Measurements from ENCODE around the gene TIMM44. TPM values are rescaled to one million over a fixed set of nuclear protein-coding genes. Genes with fewer than 3 reads are reported as not detected.

Gene TIMM44
- total RNA-seq, 1 donor from 2014 or later = 96.1 TPM

DNA sequence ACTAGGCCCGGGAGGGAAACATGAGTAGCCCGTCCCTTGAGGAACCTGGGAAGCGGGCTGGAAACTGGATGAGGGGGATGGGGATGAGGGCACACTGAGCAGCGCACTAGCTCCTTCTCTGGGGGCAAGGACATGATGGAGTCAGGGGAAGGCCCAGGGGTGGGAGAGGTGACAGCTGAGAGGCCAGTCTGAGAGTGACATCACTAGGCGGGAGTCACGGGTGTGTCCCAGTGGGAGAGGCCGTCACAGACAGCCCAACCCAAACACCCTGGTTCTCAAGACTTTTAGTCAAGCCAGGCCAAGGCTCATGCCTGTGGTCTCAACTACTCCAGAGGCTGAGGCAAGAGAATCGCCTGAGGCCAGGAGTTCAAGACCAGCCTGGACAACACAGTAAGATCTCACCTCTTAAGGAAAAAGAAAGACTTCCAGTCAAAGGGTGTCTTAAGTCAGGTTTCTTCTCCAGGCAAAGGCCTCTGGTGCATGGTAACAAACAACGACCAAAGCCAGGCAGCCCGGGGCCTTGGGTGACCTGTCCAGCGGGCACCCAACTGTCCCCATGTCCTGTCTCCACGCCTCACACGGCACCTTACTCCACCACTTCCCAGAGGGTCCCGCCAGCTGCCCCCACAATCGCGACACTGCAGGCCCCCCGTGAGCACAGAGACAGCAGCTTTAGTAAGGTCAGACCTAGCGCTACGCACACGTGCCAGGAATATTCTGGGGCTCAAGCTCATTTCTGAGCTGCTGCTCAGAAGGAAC, 25.5 kb upstream of the TIMM44 start:
- H3K36me3 ChIP-seq (ENCODE audit: control insufficient read depth, insufficient read depth, low read length) = peaks cover 26% of the 10 kb centered on the region
- FAIRE-seq = no peak
- TF ChIP-seq, protein P1, sequence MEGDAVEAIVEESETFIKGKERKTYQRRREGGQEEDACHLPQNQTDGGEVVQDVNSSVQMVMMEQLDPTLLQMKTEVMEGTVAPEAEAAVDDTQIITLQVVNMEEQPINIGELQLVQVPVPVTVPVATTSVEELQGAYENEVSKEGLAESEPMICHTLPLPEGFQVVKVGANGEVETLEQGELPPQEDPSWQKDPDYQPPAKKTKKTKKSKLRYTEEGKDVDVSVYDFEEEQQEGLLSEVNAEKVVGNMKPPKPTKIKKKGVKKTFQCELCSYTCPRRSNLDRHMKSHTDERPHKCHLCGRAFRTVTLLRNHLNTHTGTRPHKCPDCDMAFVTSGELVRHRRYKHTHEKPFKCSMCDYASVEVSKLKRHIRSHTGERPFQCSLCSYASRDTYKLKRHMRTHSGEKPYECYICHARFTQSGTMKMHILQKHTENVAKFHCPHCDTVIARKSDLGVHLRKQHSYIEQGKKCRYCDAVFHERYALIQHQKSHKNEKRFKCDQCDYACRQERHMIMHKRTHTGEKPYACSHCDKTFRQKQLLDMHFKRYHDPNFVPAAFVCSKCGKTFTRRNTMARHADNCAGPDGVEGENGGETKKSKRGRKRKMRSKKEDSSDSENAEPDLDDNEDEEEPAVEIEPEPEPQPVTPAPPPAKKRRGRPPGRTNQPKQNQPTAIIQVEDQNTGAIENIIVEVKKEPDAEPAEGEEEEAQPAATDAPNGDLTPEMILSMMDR (IDR thresholded peaks at IDR 0.05; ENCODE audit: insufficient read depth, low read length, severe bottlenecking) = no peak
- H3K27me3 ChIP-seq (ENCODE audit: control insufficient read depth, insufficient read depth, low read length) = no peaks in the 10 kb centered on the region
- no peak for DNase-seq (ENCODE audit: low read depth)
- no peak overlapping the region for H3K4me3 ChIP-seq (ENCODE audit: low read depth, low read length)

DNA sequence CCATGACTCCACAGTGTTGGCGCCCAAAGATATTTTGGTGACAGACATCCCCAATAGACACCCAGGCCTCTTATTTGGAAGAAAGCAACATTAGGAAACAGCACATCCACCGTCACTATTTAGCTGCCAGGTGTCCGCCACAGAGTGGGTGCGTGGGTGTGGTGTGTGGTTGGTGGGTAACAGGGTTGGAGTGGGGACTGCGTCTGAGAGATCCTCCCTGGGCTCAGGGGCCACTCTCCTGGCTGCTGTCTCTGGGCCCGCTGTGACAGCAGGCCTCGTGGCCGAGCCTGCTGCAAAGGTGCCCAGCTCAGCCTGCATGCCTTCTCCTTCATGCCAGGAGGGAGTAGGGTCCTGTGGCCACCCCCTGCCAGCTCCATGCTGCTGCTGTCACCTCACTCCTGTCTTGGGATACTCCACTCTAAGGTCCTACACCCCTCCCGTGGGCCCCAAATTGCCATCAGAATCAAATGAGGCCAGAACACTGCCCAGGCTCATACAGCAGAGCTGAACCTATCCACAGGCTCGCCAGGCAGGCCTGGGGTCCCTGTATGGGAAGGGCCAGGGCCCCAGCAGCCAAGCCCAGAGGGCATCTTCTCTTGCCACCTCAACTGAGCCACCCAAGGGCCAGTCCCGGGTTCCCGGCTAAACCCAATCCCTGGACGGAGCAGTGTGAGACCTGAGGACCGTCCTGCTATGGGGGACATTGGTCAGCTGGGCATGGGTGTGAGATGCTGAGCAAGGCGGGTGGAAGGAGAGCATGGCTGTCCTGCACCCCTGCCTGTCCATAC, 24.7 kb upstream of the TIMM44 start:
- FAIRE-seq (no peak), DNase-seq (ENCODE audit: low read depth) (no peak)
- TF ChIP-seq, protein P1 (IDR thresholded peaks at IDR 0.05; ENCODE audit: insufficient read depth, low read length, severe bottlenecking) = no peak
- Histone ChIP-seq H3K27me3 (ENCODE audit: control insufficient read depth, insufficient read depth, low read length) (no peaks in the 10 kb centered on the region), H3K36me3 (ENCODE audit: control insufficient read depth, insufficient read depth, low read length) (peaks cover 30% of the 10 kb centered on the region), H3K4me3 (ENCODE audit: low read depth, low read length) (no peak overlapping the region)

- no peak for DNase-seq (ENCODE audit: low read depth)
- FAIRE-seq = no peak
- no peak overlapping the region for H3K4me3 ChIP-seq (ENCODE audit: low read depth, low read length)
- no peaks in the 10 kb centered on the region for H3K27me3 ChIP-seq (ENCODE audit: control insufficient read depth, insufficient read depth, low read length)
- peaks cover 25% of the 10 kb centered on the region for H3K36me3 ChIP-seq (ENCODE audit: control insufficient read depth, insufficient read depth, low read length)
- TF ChIP-seq, protein P1 (IDR thresholded peaks at IDR 0.05; ENCODE audit: insufficient read depth, low read length, severe bottlenecking) = no peak
Measured at GRCh38 chr19:7965921-7966665, 22.6 kb upstream of the TIMM44 start.

GRCh38 chr19:7965259-7965841, 21.9 kb upstream of the TIMM44 start:
- TF ChIP-seq, protein P1 (IDR thresholded peaks at IDR 0.05; ENCODE audit: insufficient read depth, low read length, severe bottlenecking) = no peak
- FAIRE-seq = no peak
- peaks cover 25% of the 10 kb centered on the region for H3K36me3 ChIP-seq (ENCODE audit: control insufficient read depth, insufficient read depth, low read length)

GRCh38 chr19:7963566-7963965, 20.1 kb upstream of the TIMM44 start:
- DNase-seq (ENCODE audit: low read depth) (no peak), FAIRE-seq (no peak)
- Histone ChIP-seq H3K27me3 (ENCODE audit: control insufficient read depth, insufficient read depth, low read length) (no peaks in the 10 kb centered on the region), H3K4me3 (ENCODE audit: low read depth, low read length) (no peak overlapping the region), H3K36me3 (ENCODE audit: control insufficient read depth, insufficient read depth, low read length) (peaks cover 21% of the 10 kb centered on the region)
- TF ChIP-seq, protein P1 (IDR thresholded peaks at IDR 0.05; ENCODE audit: insufficient read depth, low read length, severe bottlenecking) = no peak

More at GRCh38 chr19:7965259-7965841, 21.9 kb upstream of the TIMM44 start:
- no peak for DNase-seq (ENCODE audit: low read depth)
- Histone ChIP-seq H3K27me3 (ENCODE audit: control insufficient read depth, insufficient read depth, low read length) (no peaks in the 10 kb centered on the region), H3K4me3 (ENCODE audit: low read depth, low read length) (no peak overlapping the region)
